B cell (primary cell): ENCODE results near the gene ARMC6. TPM values are rescaled to one million over a fixed set of nuclear protein-coding genes. Genes with fewer than 3 reads are reported as not detected.

Experiments
- ATAC-seq: fragments of 200-7000 bp; cut with Tn5 transposase; one replicate; pipeline ENCODE4 v1.10.0; 2021; ENCODE audit warnings: low read depth, mild to moderate bottlenecking, moderate number of reproducible peaks, moderate library complexity
- CTCF ChIA-PET: fragments of 350-600 bp; sonication (Branson Sonifier 250); formaldehyde crosslinking; loops from one replicate; lab custom pipeline; 2021; ENCODE audit warnings: antibody characterized with exemption, inconsistent platforms; lab: Charles Lee
- POLR2A ChIA-PET: fragments of 350-600 bp; sonication (Branson Sonifier 250); formaldehyde crosslinking; loops from one replicate; lab custom pipeline; 2021; ENCODE audit warnings: antibody characterized with exemption; lab: Charles Lee
- DNase-seq: peaks from one replicate; pipeline ENCODE4 v3.0.0; 2013
- H2AFZ ChIP-seq: 2 replicates; pipeline ENCODE4 v1.6.1; 2012; ENCODE audit warnings: mild to moderate bottlenecking, low read depth, low read length; ENCODE audit not compliant: insufficient read depth, poor library complexity, severe bottlenecking
- H3K27ac ChIP-seq, 2 donors: 1 replicate in 1 of 2; 2 replicates in 1 of 2; pipeline ENCODE4 v1.5.1; 2012 to 2013; ENCODE audit warnings: low read length in 2 of 2, mild to moderate bottlenecking in 2 of 2, moderate library complexity in 1 of 2
- H3K27me3 ChIP-seq, 4 experiments: fragments of 200-600 bp in 1 of 4; sonication (generic) in 1 of 4; replicated peaks in 1 of 4; 1 replicate in 2 of 4; 2 replicates in 2 of 4; pipeline versions ENCODE4 v1.6.1 to v1.7.0; 2013 to 2016; ENCODE audit warnings: low read length in 3 of 4, mild to moderate bottlenecking in 2 of 4, mixed read lengths in 1 of 4, moderate library complexity in 1 of 4; ENCODE audit not compliant: insufficient read depth in 4 of 4, control insufficient read depth in 3 of 4; ENCODE audit errors: control extremely low read depth in 1 of 4
- H3K36me3 ChIP-seq, 2 experiments: replicated peaks in 1 of 2; 1 replicate in 1 of 2; 2 replicates in 1 of 2; pipeline versions ENCODE4 v1.6.1 to v1.7.1; 2013; ENCODE audit warnings: low read length in 1 of 2; ENCODE audit not compliant: insufficient read depth in 2 of 2, control insufficient read depth in 1 of 2; ENCODE audit errors: control extremely low read depth in 1 of 2, extremely low read depth in 1 of 2
- H3K4me1 ChIP-seq, 2 donors: fragments of 200-600 bp in 1 of 2; sonication (generic) in 1 of 2; 1 replicate in 1 of 2; 2 replicates in 1 of 2; pipeline versions ENCODE4 v1.5.1 to v1.6.1; 2013 to 2017; ENCODE audit warnings: low read length in 2 of 2; ENCODE audit not compliant: control insufficient read depth in 2 of 2, insufficient read depth in 2 of 2
- H3K4me2 ChIP-seq: replicated peaks from 2 replicates; pipeline ENCODE3; 2012; ENCODE audit warnings: mild to moderate bottlenecking, low read depth, low read length; ENCODE audit not compliant: poor library complexity, severe bottlenecking
- H3K4me3 ChIP-seq, 5 experiments: fragments of 200-600 bp in 1 of 5; sonication (generic) in 1 of 5; 1 replicate in 3 of 5; 2 replicates in 2 of 5; pipeline versions ENCODE4 v1.5.1 to v1.7.0; 2011 to 2016; ENCODE audit warnings: low read length in 4 of 5, mild to moderate bottlenecking in 4 of 5, low read depth in 2 of 5, control low read depth in 1 of 5, moderate library complexity in 1 of 5; ENCODE audit not compliant: insufficient read depth in 1 of 5; ENCODE audit errors: control extremely low read depth in 1 of 5, extremely low read depth in 1 of 5
- H3K79me2 ChIP-seq: fragments of 200-600 bp; sonication (generic); one replicate; pipeline ENCODE4 v1.6.0; 2016; ENCODE audit warnings: low read length; ENCODE audit not compliant: control insufficient read depth, insufficient read depth
- H3K9ac ChIP-seq: fragments of 200-600 bp; sonication (generic); 2 replicates; pipeline ENCODE4 v1.6.1; 2017; ENCODE audit warnings: mild to moderate bottlenecking, low read length, moderate library complexity
- H3K9me3 ChIP-seq, 3 donors: one replicate each; pipeline versions ENCODE4 v1.6.1 to v1.7.1; 2013; ENCODE audit warnings: low read length in 2 of 3; ENCODE audit not compliant: control insufficient read depth in 2 of 3, insufficient read depth in 1 of 3; ENCODE audit errors: control extremely low read depth in 1 of 3
- H4K20me1 ChIP-seq: 2 replicates; pipeline ENCODE4 v1.6.0; 2012; ENCODE audit warnings: mild to moderate bottlenecking, low read length; ENCODE audit not compliant: insufficient read depth, control insufficient read depth, poor library complexity, severe bottlenecking
- H3K27ac Mint-ChIP-seq: one replicate; pipeline ENCODE4 v1.8.0; 2021; ENCODE audit warnings: mixed read lengths
- H3K27me3 Mint-ChIP-seq: one replicate; pipeline ENCODE4 v1.8.0; 2021; ENCODE audit warnings: mixed read lengths
- H3K4me1 Mint-ChIP-seq: one replicate; pipeline ENCODE4 v1.8.0; 2021; ENCODE audit warnings: mixed read lengths
- H3K4me3 Mint-ChIP-seq: one replicate; pipeline ENCODE4 v1.8.0; 2021; ENCODE audit warnings: mixed read lengths
- H3K9me3 Mint-ChIP-seq: one replicate; pipeline ENCODE4 v1.8.0; 2022; ENCODE audit warnings: mixed read lengths; ENCODE audit not compliant: insufficient read depth
- EZH2 ChIP-seq: IDR thresholded peaks from 2 replicates; pipeline ENCODE4 v1.6.1; 2012; ENCODE audit warnings: borderline replicate concordance, low read depth, mild to moderate bottlenecking, moderate library complexity, low read length; ENCODE audit not compliant: insufficient read depth, poor library complexity, severe bottlenecking
- WGBS: methylation state at CpG from one replicate; pipeline ENCODE4 v1.1.5; 2013; ENCODE audit warnings: missing lambda C conversion rate; ENCODE audit not compliant: insufficient coverage; 5-methylcytosine and 5-hydroxymethylcytosine counted together
- intact Hi-C: fragments of 100-400 bp; cut with micrococcal nuclease; formaldehyde crosslinking; loops from one replicate; pipeline ENCODE4 v1.10.0; 2022
- polyA plus RNA-seq: library from polyadenylated mRNA; depleted of rRNA; stranded (reverse); fragments of >200 nt; gene quantifications from 2 replicates; pipeline ENCODE4 v1.2.3, GENCODE V29; 2012
- total RNA-seq, 2 donors: library from RNA; stranded (reverse); fragments of 120-200 nt in 1 of 2; gene quantifications; 1 replicate in 1 of 2; 2 replicates in 1 of 2; pipeline versions ENCODE4 v1.2.3 to v1.2.4, GENCODE V29; 2013 to 2022
- TF ChIP-seq, protein P1 (sequence below): fragments of 200-600 bp; IDR thresholded peaks from one replicate; pipeline ENCODE4 v1.8.0; 2022; ENCODE audit warnings: antibody characterized with exemption, mild to moderate bottlenecking

The ARMC6 gene
- total and polyA plus RNA-seq, 2 donors (not counting 1 experiment from before 2014, with no cell fraction given): 15.2 to 27.6 TPM

DNA sequence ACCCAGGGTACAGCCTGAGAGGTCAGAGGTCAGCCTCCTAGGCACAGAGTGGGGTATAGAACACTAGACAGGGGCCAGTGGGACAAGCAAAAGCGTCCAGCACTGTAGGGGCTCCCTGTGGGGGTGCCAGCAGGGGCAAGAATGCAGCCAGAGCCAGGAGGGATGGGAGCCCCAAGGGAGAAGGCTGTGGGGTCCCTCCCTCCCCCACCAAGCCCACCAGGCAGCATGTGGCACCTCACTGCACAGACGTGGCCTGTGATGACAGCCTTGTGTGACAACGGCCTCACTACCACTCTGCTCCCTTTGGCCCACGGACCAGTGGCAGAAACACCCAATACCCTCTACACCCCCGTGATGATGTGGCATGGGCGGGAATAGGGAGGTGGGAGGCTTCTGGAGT is 10.1 kb downstream of the ARMC6 start:
- Histone ChIP-seq H3K36me3 (peaks cover 10 to 27% of the 10 kb centered on the region in 2 experiments), H3K9ac (no peak overlapping the region), H3K27me3 (no peaks in the 10 kb centered on the region), H3K4me1 (peaks cover 16 to 20% of the 10 kb centered on the region in 2 donors), H3K27ac (no peak overlapping the region), H3K4me2 (no peak overlapping the region), H3K4me3 (no peak overlapping the region), H3K9me3 (no peaks in the 10 kb centered on the region), H2AFZ (no peak overlapping the region), H4K20me1 (no peaks in the 10 kb centered on the region), H3K79me2 (peaks cover 52% of the 10 kb centered on the region)
- Mint-ChIP-seq H3K4me1 (peaks cover 17% of the 10 kb centered on the region), H3K4me3 (no peak overlapping the region), H3K9me3 (no peaks in the 10 kb centered on the region), H3K27me3 (no peaks in the 10 kb centered on the region), H3K27ac (no peak overlapping the region)
- CTCF ChIA-PET: no interaction called here
- intact Hi-C loops: no loop called here
- ATAC-seq (no peak), DNase-seq (no peak)
- no CpG with 5 or more reads among the region's 6 CpGs for WGBS
- POLR2A ChIA-PET: no interaction called here
- TF ChIP-seq, protein P1, sequence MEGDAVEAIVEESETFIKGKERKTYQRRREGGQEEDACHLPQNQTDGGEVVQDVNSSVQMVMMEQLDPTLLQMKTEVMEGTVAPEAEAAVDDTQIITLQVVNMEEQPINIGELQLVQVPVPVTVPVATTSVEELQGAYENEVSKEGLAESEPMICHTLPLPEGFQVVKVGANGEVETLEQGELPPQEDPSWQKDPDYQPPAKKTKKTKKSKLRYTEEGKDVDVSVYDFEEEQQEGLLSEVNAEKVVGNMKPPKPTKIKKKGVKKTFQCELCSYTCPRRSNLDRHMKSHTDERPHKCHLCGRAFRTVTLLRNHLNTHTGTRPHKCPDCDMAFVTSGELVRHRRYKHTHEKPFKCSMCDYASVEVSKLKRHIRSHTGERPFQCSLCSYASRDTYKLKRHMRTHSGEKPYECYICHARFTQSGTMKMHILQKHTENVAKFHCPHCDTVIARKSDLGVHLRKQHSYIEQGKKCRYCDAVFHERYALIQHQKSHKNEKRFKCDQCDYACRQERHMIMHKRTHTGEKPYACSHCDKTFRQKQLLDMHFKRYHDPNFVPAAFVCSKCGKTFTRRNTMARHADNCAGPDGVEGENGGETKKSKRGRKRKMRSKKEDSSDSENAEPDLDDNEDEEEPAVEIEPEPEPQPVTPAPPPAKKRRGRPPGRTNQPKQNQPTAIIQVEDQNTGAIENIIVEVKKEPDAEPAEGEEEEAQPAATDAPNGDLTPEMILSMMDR: no peak
- TF ChIP-seq EZH2: no peak

DNA sequence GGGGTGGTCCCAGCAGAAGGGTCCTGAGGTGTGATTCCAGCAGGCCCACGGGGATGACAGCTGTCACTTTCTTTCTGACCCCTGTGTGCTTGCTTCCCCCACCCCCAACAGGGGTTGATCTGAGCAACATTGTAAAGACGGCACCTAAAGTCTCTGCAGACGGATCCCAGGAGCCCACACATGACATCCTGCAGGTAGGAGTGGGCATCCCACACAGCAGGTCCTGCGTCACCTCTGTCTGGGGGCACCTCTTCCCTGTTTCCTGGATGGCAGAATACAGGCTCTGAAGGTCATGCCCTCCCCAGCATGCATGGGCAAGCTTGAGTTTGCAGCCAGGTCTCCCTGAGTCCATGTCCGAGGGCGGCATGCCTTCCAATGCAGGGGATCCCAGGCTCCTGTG is 10.5 kb downstream of the ARMC6 start:
- Histone ChIP-seq H3K27ac (no peak overlapping the region), H2AFZ (no peak overlapping the region), H3K4me1 (peaks cover 16 to 20% of the 10 kb centered on the region in 2 donors), H4K20me1 (no peaks in the 10 kb centered on the region), H3K36me3 (peaks cover 10 to 27% of the 10 kb centered on the region in 2 experiments), H3K4me2 (no peak overlapping the region), H3K9ac (no peak overlapping the region), H3K9me3 (no peaks in the 10 kb centered on the region), H3K27me3 (no peaks in the 10 kb centered on the region), H3K4me3 (no peak overlapping the region), H3K79me2 (peaks cover 48% of the 10 kb centered on the region)
- 100% methylated on average over 6 of the region's 6 CpGs for WGBS
- Mint-ChIP-seq H3K4me1 (peaks cover 17% of the 10 kb centered on the region), H3K27ac (no peak overlapping the region), H3K9me3 (no peaks in the 10 kb centered on the region), H3K27me3 (no peaks in the 10 kb centered on the region), H3K4me3 (no peak overlapping the region)
- ATAC-seq (no peak), DNase-seq (no peak)
- TF ChIP-seq, protein P1: no peak
- TF ChIP-seq EZH2: no peak
- intact Hi-C loops: no loop called here
- CTCF ChIA-PET: no interaction called here
- POLR2A ChIA-PET: no interaction called here
